IMR-90 (cell line): Measurements from ENCODE around the gene R3HDM2. TPM values are rescaled to one million over a fixed set of nuclear protein-coding genes. Genes with fewer than 3 reads are reported as not detected.

ENCODE experiments used
- ATAC-seq: fragments of 200-7000 bp; cut with Tn5 transposase; 2 replicates; pipeline ENCODE4 v1.9.1; 2020; ENCODE audit warnings: low read depth, mild to moderate bottlenecking, moderate library complexity
- BruUV-seq: library from RNA; stranded (reverse); fragments of 400-500 nt; replicated peaks from 2 replicates; lab custom pipeline; 2021; lab: Mats Ljungman, UMichigan
- CTCF ChIA-PET: fragments of 300-600 bp; formaldehyde crosslinking; extraction: SDS; loops from one replicate; lab custom pipeline; 2021; ENCODE audit warnings: antibody characterized with exemption; lab: Yijun Ruan, JAX
- POLR2A ChIA-PET: fragments of 300-600 bp; sonication (Branson Sonifier 250); formaldehyde crosslinking; loops from one replicate; lab custom pipeline; 2022; ENCODE audit warnings: antibody characterized with exemption; ENCODE audit not compliant: unreplicated experiment; lab: Charles Lee
- DNase-seq: peaks from one replicate; pipeline ENCODE4 v3.0.0; 2013
- H2AFZ ChIP-seq: replicated peaks from 2 replicates; pipeline ENCODE3; 2013; ENCODE audit warnings: low read length, mild to moderate bottlenecking; ENCODE audit not compliant: poor library complexity
- H2AK5ac ChIP-seq: 2 replicates; pipeline ENCODE4 v1.6.1; 2013; ENCODE audit warnings: low read depth, low read length, inconsistent platforms
- H2AK9ac ChIP-seq: replicated peaks from 2 replicates; pipeline ENCODE3; 2013; ENCODE audit warnings: mild to moderate bottlenecking, low read depth, low read length, moderate library complexity; ENCODE audit not compliant: poor library complexity
- H2BK120ac ChIP-seq: 2 replicates; pipeline ENCODE4 v1.6.1; 2013; ENCODE audit warnings: low read depth, low read length, inconsistent platforms
- H2BK15ac ChIP-seq: 3 replicates; pipeline ENCODE4 v1.6.1; 2013; ENCODE audit warnings: low read depth, low read length, inconsistent platforms
- H2BK20ac ChIP-seq: 2 replicates; pipeline ENCODE4 v1.6.1; 2013; ENCODE audit warnings: low read depth, mild to moderate bottlenecking, inconsistent platforms, low read length, moderate library complexity
- H2BK5ac ChIP-seq: 2 replicates; pipeline ENCODE4 v1.6.1; 2013; ENCODE audit warnings: mild to moderate bottlenecking, low read depth, low read length, inconsistent platforms; ENCODE audit not compliant: poor library complexity, severe bottlenecking
- H3K14ac ChIP-seq: replicated peaks from 2 replicates; pipeline ENCODE4 v1.6.1; 2013; ENCODE audit warnings: low read depth, low read length, inconsistent platforms
- H3K18ac ChIP-seq: 2 replicates; pipeline ENCODE4 v1.6.1; 2013; ENCODE audit warnings: low read depth, low read length, control low read depth
- H3K23ac ChIP-seq: 2 replicates; pipeline ENCODE4 v1.6.1; 2013; ENCODE audit warnings: low read depth, low read length, inconsistent platforms
- H3K27ac ChIP-seq: 2 replicates; pipeline ENCODE4 v1.5.1; 2013; ENCODE audit warnings: mild to moderate bottlenecking, control low read depth, low read length; ENCODE audit not compliant: insufficient read depth
- H3K27me3 ChIP-seq: 2 replicates; pipeline ENCODE4 v1.6.1; 2013; ENCODE audit warnings: low read length; ENCODE audit not compliant: control insufficient read depth, insufficient read depth
- H3K36me3 ChIP-seq: 2 replicates; pipeline ENCODE4 v1.6.1; 2013; ENCODE audit warnings: low read length, mixed read lengths; ENCODE audit not compliant: control insufficient read depth, insufficient read depth
- H3K4ac ChIP-seq: 2 replicates; pipeline ENCODE4 v1.6.1; 2013; ENCODE audit warnings: low read depth, low read length, inconsistent platforms
- H3K4me1 ChIP-seq: 2 replicates; pipeline ENCODE4 v1.6.1; 2013; ENCODE audit warnings: low read length, mixed read lengths; ENCODE audit not compliant: control insufficient read depth, insufficient read depth
- H3K4me2 ChIP-seq: 2 replicates; pipeline ENCODE4 v1.6.1; 2013; ENCODE audit warnings: low read depth, mild to moderate bottlenecking, control low read depth, low read length, moderate library complexity
- H3K4me3 ChIP-seq: 2 replicates; pipeline ENCODE4 v1.5.1; 2013; ENCODE audit warnings: low read depth, mild to moderate bottlenecking, control low read depth, low read length, moderate library complexity; ENCODE audit not compliant: insufficient read depth
- H3K56ac ChIP-seq: 2 replicates; pipeline ENCODE4 v1.6.1; 2013; ENCODE audit warnings: low read length, inconsistent platforms; ENCODE audit not compliant: insufficient read depth; ENCODE audit errors: extremely low read depth
- H3K79me1 ChIP-seq, 2 experiments: 2 replicates each; pipeline ENCODE4 v1.6.1; 2013; ENCODE audit warnings: low read length in 2 of 2, inconsistent platforms in 1 of 2, low read depth in 1 of 2
- H3K9ac ChIP-seq: 2 replicates; pipeline ENCODE4 v1.6.1; 2013; ENCODE audit warnings: low read depth, low read length, control low read depth
- H3K9me1 ChIP-seq: 2 replicates; pipeline ENCODE4 v1.6.1; 2013; ENCODE audit warnings: low read length, inconsistent platforms; ENCODE audit not compliant: insufficient read depth
- H3K9me3 ChIP-seq: 2 replicates; pipeline ENCODE4 v1.6.1; 2013; ENCODE audit warnings: low read length; ENCODE audit not compliant: control insufficient read depth, insufficient read depth
- H4K20me1 ChIP-seq: 2 replicates; pipeline ENCODE4 v1.6.1; 2013; ENCODE audit warnings: low read length, inconsistent platforms; ENCODE audit not compliant: insufficient read depth
- H4K5ac ChIP-seq: 2 replicates; pipeline ENCODE4 v1.6.1; 2013; ENCODE audit warnings: mild to moderate bottlenecking, low read depth, low read length, control low read depth
- H4K8ac ChIP-seq, 2 experiments: 2 replicates each; pipeline ENCODE4 v1.6.1; 2013; ENCODE audit warnings: low read depth in 2 of 2, low read length in 2 of 2, control low read depth in 1 of 2, inconsistent platforms in 1 of 2
- H4K91ac ChIP-seq: 2 replicates; pipeline ENCODE4 v1.6.1; 2013; ENCODE audit warnings: low read depth, low read length, inconsistent platforms; ENCODE audit not compliant: insufficient read depth
- BHLHE40 ChIP-seq: fragments of 150-350 bp; IDR thresholded peaks from 2 replicates; pipeline ENCODE4 v1.6.1; 2016; ENCODE audit warnings: mild to moderate bottlenecking, low read depth, low read length
- CEBPB ChIP-seq: IDR thresholded peaks from 2 replicates; pipeline ENCODE4 v1.6.1; 2012; ENCODE audit warnings: low read depth, low read length, improper control_type of control experiment
- CHD1 ChIP-seq: IDR thresholded peaks from 2 replicates; pipeline ENCODE4 v1.6.1; 2012; ENCODE audit warnings: low read depth, low read length, improper control_type of control experiment
- MAFK ChIP-seq: IDR thresholded peaks from 2 replicates; pipeline ENCODE4 v1.6.1; 2012; ENCODE audit warnings: low read depth, low read length, improper control_type of control experiment
- NFE2L2 ChIP-seq: fragments of 150-350 bp; IDR thresholded peaks from 2 replicates; pipeline ENCODE4 v1.6.1; 2016; ENCODE audit warnings: low read depth, mild to moderate bottlenecking, low read length
- POLR2A ChIP-seq: IDR thresholded peaks from 2 replicates; pipeline ENCODE4 v1.6.1; 2012; ENCODE audit warnings: mild to moderate bottlenecking, low read depth, low read length
- RAD21 ChIP-seq: IDR thresholded peaks from 2 replicates; pipeline ENCODE4 v1.6.1; 2012; ENCODE audit warnings: low read length, improper control_type of control experiment
- RCOR1 ChIP-seq: IDR thresholded peaks from 2 replicates; pipeline ENCODE4 v1.6.1; 2012; ENCODE audit warnings: mild to moderate bottlenecking, low read length, improper control_type of control experiment; ENCODE audit not compliant: insufficient replicate concordance
- RFX5 ChIP-seq: IDR thresholded peaks from 2 replicates; pipeline ENCODE4 v1.8.0; 2012; ENCODE audit warnings: low read depth, mild to moderate bottlenecking, low read length, moderate library complexity
- SMC3 ChIP-seq: fragments of 150-350 bp; IDR thresholded peaks from 2 replicates; pipeline ENCODE4 v1.6.1; 2016; ENCODE audit warnings: low read depth, mild to moderate bottlenecking, antibody characterized with exemption, low read length, moderate library complexity
- WGBS, 2 experiments: methylation state at CpG; one replicate each; pipeline versions ENCODE4 v1.1.5 to v1.1.7; 2013; ENCODE audit warnings: missing lambda C conversion rate in 2 of 2; ENCODE audit not compliant: insufficient read length in 1 of 2; ENCODE audit errors: extremely low coverage in 2 of 2; 5-methylcytosine and 5-hydroxymethylcytosine counted together
- dilution Hi-C: fragments of 300-500 bp; cut with HindIII; formaldehyde crosslinking; loops from one replicate; pipeline ENCODE4 v1.14.3; 2018; ENCODE audit warnings: low sequenced_read_pairs; ENCODE audit not compliant: unreplicated experiment
- in situ Hi-C: fragments of 300-500 bp; cut with MboI; formaldehyde crosslinking; loops from 3 replicates; pipeline ENCODE4 v1.14.3; 2019; ENCODE audit warnings: low sequenced_read_pairs, inconsistent platforms, mixed read lengths
- intact Hi-C: fragments of 100-400 bp; cut with micrococcal nuclease; formaldehyde crosslinking; loops from 2 replicates; pipeline ENCODE4 v1.10.0; 2022
- polyA plus RNA-seq, 3 experiments: library from polyadenylated mRNA; depleted of rRNA; stranded (reverse); fragments of >200 nt; gene quantifications; 2 replicates each; pipeline ENCODE4 v1.2.3, GENCODE V29; 2012; ENCODE audit warnings: low replicate concordance in 1 of 3
- total RNA-seq: library from RNA; depleted of rRNA; stranded (reverse); fragments of >200 nt; gene quantifications from 2 replicates; pipeline ENCODE4 v1.2.3, GENCODE V29; 2012
- TF ChIP-seq, protein P1 (sequence below): fragments of 150-350 bp; IDR thresholded peaks from 2 replicates; pipeline ENCODE4 v1.6.1; 2017; ENCODE audit warnings: mild to moderate bottlenecking, antibody characterized with exemption, low read length, low read depth
- TF ChIP-seq, protein P2 (sequence below): conservative IDR thresholded peaks from 2 replicates; pipeline ENCODE4 v1.5.1; 2012; ENCODE audit warnings: mild to moderate bottlenecking, low read depth, low read length, improper control_type of control experiment

R3HDM2 gene
- total and polyA plus RNA-seq, 2 of the 4 experiments (the other 2 are of a cell fraction), result 7.5 to 28.4 TPM

DNA sequence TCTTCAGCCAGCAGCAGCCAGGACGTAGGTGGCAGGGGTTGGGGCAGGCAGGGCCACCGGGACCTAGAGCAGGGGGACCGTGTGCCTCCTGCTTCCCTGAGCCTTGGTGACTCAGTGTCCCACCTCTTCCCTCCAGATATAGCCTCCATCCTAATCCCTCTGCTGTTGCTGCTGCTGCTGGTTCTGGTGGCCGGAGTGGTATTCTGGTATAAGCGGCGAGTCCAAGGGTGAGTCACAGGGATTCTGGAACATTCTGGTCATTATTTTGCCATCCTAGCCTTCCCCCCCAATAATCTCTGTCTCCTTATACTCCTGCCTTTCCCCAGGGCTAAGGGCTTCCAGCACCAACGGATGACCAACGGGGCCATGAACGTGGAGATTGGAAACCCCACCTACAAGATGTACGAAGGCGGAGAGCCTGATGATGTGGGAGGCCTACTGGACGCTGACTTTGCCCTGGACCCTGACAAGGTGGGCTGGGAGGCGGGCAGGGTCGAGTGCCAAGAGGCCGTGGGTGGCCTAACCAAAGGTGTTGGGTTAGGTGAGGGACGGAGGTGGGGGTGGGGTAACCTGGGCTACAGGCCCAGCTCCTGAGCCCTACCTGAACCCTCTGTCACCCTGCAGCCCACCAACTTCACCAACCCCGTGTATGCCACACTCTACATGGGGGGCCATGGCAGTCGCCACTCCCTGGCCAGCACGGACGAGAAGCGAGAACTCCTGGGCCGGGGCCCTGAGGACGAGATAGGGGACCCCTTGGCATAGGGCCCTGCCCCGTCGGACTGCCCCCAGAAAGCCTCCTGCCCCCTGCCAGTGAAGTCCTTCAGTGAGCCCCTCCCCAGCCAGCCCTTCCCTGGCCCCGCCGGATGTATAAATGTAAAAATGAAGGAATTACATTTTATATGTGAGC, 218.8 kb downstream of the R3HDM2 start (continued):
- TF ChIP-seq RCOR1 (no peak), BHLHE40 (no peak)

DNA sequence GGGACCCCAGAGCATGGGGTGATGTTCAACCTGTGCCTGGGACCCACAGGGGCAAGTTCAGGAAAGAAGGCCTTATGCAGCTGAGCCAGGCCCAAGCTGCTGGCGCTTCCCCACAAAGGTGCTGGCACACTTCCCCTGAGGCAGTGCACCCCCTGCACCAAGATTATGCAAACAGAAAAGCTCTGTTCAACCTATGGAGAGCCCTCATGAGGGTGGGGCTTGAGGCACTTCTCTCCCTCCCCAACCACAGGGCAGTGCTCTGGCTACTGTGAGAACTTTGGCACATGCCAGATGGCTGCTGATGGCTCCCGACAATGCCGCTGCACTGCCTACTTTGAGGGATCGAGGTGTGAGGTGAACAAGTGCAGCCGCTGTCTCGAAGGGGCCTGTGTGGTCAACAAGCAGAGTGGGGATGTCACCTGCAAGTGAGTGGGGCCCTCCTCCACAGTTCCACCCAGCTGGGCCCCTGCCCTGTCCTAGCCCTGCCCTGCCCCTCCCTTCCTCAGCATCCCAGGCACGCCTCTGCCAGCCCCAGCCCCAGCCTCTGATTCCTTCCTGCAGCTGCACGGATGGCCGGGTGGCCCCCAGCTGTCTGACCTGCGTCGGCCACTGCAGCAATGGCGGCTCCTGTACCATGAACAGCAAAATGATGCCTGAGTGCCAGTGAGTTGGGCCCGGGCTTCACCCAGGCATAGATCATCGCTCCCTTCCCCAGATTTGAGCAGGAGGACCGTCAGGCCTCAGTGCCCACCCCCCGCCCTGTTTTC, 219.7 kb downstream of the R3HDM2 start:
- in situ Hi-C loops, result no loop called here
- Histone ChIP-seq H2AK9ac (peak overlapping the region; percentile 72), H3K14ac (no peak overlapping the region), H3K79me1 (0 out of 4 replicates have a peak, but pooled peaks cover 0 to 5% of the 10 kb centered on the region in 2 experiments), H2BK15ac (no peak overlapping the region), H3K27ac (no peak overlapping the region), H3K4me1 (peaks cover 2% of the 10 kb centered on the region; the same call in 1 of the 2 replicates), H4K20me1 (peaks cover 52% of the 10 kb centered on the region), H3K36me3 (peaks cover 73% of the 10 kb centered on the region), H2BK20ac (no peak overlapping the region), H2AK5ac (no peak overlapping the region), H3K9ac (no peak overlapping the region), H3K9me1 (no peaks in the 10 kb centered on the region), H3K23ac (no peak overlapping the region), H3K18ac (no peak overlapping the region), H3K27me3 (peaks cover 16% of the 10 kb centered on the region; the same call in 1 of the 2 replicates), H4K91ac (no peak overlapping the region), H2AFZ (no peak overlapping the region), H3K56ac (no peak overlapping the region), H4K8ac (no peak overlapping the region), H4K5ac (no peak overlapping the region), H3K4me3 (no peak overlapping the region), H3K4ac (no peak overlapping the region), H3K9me3 (no peaks in the 10 kb centered on the region), H2BK5ac (no peak overlapping the region), H3K4me2 (no peak overlapping the region), H2BK120ac (no peak overlapping the region)
- dilution Hi-C loops, result no loop called here
- intact Hi-C loops, result no loop called here
- 75% methylated on average over 11 of the region's 16 CpGs; no CpG with 5 or more reads in 1 of the 2 experiments for WGBS, 2 experiments
- ATAC-seq (no peak), DNase-seq (no peak)
- POLR2A ChIA-PET, result no interaction called here
- no TSS peak for BruUV-seq
- CTCF ChIA-PET, result no interaction called here
- TF ChIP-seq NFE2L2 (no peak), MAFK (no peak), RCOR1 (no peak), CEBPB (no peak), POLR2A (no peak), RFX5 (no peak), SMC3 (no peak), BHLHE40 (no peak), CHD1 (no peak), RAD21 (no peak)
- TF ChIP-seq, protein P1, sequence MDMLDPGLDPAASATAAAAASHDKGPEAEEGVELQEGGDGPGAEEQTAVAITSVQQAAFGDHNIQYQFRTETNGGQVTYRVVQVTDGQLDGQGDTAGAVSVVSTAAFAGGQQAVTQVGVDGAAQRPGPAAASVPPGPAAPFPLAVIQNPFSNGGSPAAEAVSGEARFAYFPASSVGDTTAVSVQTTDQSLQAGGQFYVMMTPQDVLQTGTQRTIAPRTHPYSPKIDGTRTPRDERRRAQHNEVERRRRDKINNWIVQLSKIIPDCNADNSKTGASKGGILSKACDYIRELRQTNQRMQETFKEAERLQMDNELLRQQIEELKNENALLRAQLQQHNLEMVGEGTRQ, result no peak
- TF ChIP-seq, protein P2, sequence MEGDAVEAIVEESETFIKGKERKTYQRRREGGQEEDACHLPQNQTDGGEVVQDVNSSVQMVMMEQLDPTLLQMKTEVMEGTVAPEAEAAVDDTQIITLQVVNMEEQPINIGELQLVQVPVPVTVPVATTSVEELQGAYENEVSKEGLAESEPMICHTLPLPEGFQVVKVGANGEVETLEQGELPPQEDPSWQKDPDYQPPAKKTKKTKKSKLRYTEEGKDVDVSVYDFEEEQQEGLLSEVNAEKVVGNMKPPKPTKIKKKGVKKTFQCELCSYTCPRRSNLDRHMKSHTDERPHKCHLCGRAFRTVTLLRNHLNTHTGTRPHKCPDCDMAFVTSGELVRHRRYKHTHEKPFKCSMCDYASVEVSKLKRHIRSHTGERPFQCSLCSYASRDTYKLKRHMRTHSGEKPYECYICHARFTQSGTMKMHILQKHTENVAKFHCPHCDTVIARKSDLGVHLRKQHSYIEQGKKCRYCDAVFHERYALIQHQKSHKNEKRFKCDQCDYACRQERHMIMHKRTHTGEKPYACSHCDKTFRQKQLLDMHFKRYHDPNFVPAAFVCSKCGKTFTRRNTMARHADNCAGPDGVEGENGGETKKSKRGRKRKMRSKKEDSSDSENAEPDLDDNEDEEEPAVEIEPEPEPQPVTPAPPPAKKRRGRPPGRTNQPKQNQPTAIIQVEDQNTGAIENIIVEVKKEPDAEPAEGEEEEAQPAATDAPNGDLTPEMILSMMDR, result no peak
